Effector memory CD8-positive, alpha-beta T cell (primary cell): Measurements from ENCODE around the gene CUEDC2.

Experiments
- ATAC-seq: fragments of 150-1000 bp; cut with Tn5 transposase; replicated peaks from 2 replicates; pipeline ENCODE4 v1.10.0; 2021; ENCODE audit warnings: mild to moderate bottlenecking, moderate library complexity
- DNase-seq, 3 experiments: peaks; one replicate each; pipeline ENCODE4 v3.0.0; 2021
- H3K27ac Mint-ChIP-seq, 2 donors: one replicate each; pipeline ENCODE4 v1.8.0; 2022; ENCODE audit warnings: mild to moderate bottlenecking in 2 of 2, mixed read lengths in 2 of 2, moderate library complexity in 2 of 2
- H3K27me3 Mint-ChIP-seq, 2 donors: one replicate each; pipeline ENCODE4 v1.8.0; 2022; ENCODE audit warnings: mixed read lengths in 2 of 2
- H3K36me3 Mint-ChIP-seq: one replicate; pipeline ENCODE4 v1.8.0; 2022; ENCODE audit warnings: mild to moderate bottlenecking, moderate library complexity, mixed read lengths; ENCODE audit not compliant: insufficient read depth
- H3K4me1 Mint-ChIP-seq, 2 donors: one replicate each; pipeline ENCODE4 v1.8.0; 2022; ENCODE audit warnings: low read depth in 2 of 2, mixed read lengths in 2 of 2
- H3K4me3 Mint-ChIP-seq, 2 donors: one replicate each; pipeline ENCODE4 v1.8.0; 2022; ENCODE audit warnings: mild to moderate bottlenecking in 2 of 2, mixed read lengths in 2 of 2, moderate library complexity in 2 of 2
- H3K9me3 Mint-ChIP-seq, 2 donors: one replicate each; pipeline ENCODE4 v1.8.0; 2022; ENCODE audit warnings: mixed read lengths in 2 of 2
- total RNA-seq, 9 experiments: gene quantifications; one replicate each; lab custom pipeline; 2026; lab: John Stamatoyannopoulos, UW

Gene CUEDC2
- 5.4 to 25.1 (median 21.3) reads per million in 9 experiments for total RNA-seq

GRCh38 chr10:102432162-102432950, at the start of gene CUEDC2:
Gene CUEDC2 (minus strand): TSS chr10:102432574. CDS start chr10:102425188, 7,386 bp downstream.
- peak within 1 kb of the TSS; percentile 89 to 96 for H3K27ac Mint-ChIP-seq
- H3K36me3 Mint-ChIP-seq, result peaks cover 15% of the 10 kb centered on the region
- H3K4me3 Mint-ChIP-seq, result peak within 1 kb of the TSS; percentile 91 to 93
- H3K9me3 Mint-ChIP-seq, result no peaks in the 10 kb centered on the region
- DNase-seq (peak; percentile 94 to 97 (median 96)), ATAC-seq (peak; percentile 96)
- H3K4me1 Mint-ChIP-seq, result peaks cover 30% of the 10 kb centered on the region in 2 donors
- H3K27me3 Mint-ChIP-seq, result no peaks in the 10 kb centered on the region

GRCh38 chr10:102480396-102480795, 48.0 kb upstream of the CUEDC2 start:
- no peak overlapping the region for H3K4me3 Mint-ChIP-seq
- DNase-seq (no peak), ATAC-seq (no peak)
- no peak overlapping the region for H3K27ac Mint-ChIP-seq
- H3K27me3 Mint-ChIP-seq, result no peaks in the 10 kb centered on the region
- H3K9me3 Mint-ChIP-seq, result no peaks in the 10 kb centered on the region
- H3K36me3 Mint-ChIP-seq, result peaks cover 69% of the 10 kb centered on the region
- H3K4me1 Mint-ChIP-seq, result peaks cover 4 to 5% of the 10 kb centered on the region in 2 donors

GRCh38 chr10:102479651-102480050, 47.3 kb upstream of the CUEDC2 start:
- DNase-seq (no peak), ATAC-seq (no peak)
- Mint-ChIP-seq H3K4me1 (peaks cover 4 to 5% of the 10 kb centered on the region in 2 donors), H3K4me3 (no peak overlapping the region), H3K27me3 (no peaks in the 10 kb centered on the region), H3K27ac (peak overlapping the region in 1 of 2 donors; percentile 77), H3K9me3 (no peaks in the 10 kb centered on the region), H3K36me3 (peaks cover 61% of the 10 kb centered on the region)

DNA sequence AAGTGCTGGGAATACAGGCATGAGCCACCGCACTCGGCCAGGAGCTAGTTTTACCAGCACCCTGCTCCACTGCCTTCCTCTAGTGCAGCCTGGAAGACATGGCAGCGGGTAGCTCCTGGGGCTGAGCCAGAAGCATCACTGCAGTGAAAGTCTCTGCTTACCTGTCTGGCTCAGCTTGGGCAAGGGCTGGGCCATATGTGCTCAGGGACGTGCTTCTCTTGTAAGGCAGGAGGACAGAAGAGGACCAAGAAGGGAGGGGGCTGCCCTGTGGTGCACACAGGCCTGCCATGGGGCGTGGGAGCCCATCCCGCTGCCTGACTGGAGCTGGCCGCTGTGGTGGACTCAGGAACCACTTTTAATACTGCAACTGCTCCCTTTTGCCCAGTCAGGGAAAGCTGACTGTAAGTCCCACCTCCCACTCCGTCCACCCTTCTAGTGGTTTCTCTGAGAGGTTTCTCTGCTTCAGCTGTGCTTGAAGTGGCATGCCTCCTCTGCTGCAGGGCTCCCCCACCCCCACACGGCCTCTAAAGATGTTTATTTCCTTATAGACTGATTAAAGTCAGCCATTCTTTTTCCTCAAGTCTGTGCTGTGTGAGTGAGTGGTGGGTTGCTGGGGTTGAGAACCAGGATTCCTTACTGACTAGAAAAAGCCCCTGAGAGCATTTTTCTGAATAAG, 44.2 kb upstream of the CUEDC2 start:
- peaks cover 12 to 13% of the 10 kb centered on the region in 2 donors for H3K4me1 Mint-ChIP-seq
- H3K27ac Mint-ChIP-seq, result peak overlapping the region; percentile 46
- DNase-seq, result no peak
- no peaks in the 10 kb centered on the region for H3K27me3 Mint-ChIP-seq
- no peaks in the 10 kb centered on the region for H3K9me3 Mint-ChIP-seq
- H3K4me3 Mint-ChIP-seq, result no peak overlapping the region
- ATAC-seq, result no peak
- peaks cover 33% of the 10 kb centered on the region for H3K36me3 Mint-ChIP-seq

DNA sequence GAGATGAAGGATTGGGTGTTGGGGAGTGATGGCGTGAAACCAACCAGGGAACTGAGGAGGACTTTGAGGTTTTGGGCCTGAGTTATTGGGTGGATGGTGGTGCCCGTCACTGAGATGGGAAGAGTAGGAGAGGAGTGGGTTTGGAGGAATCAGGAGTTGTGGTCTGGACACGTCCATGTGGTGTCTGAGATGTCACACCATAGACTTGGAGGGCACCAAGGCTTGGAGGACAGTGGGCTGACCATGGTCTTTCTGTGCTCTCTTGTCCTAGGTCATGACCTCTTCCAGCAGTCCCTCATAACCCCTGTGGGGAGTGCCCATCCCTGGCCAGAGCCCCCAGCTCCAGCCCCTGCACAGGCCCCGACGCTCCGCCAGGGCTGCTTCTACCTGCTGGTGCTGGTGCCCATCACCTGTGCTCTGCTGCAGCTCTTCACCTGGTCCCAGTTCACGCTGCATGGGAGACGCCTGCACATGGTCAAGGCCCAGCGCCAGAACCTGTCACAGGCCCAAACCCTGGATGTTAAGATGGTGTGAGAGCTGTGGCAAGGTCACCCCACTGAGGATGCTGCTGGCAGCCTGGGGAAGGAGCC, 43.2 kb upstream of the CUEDC2 start:
- H3K27ac Mint-ChIP-seq, result peak overlapping the region; percentile 46
- no peaks in the 10 kb centered on the region for H3K9me3 Mint-ChIP-seq
- H3K27me3 Mint-ChIP-seq, result no peaks in the 10 kb centered on the region
- H3K36me3 Mint-ChIP-seq, result peaks cover 28% of the 10 kb centered on the region
- H3K4me1 Mint-ChIP-seq, result peaks cover 12 to 13% of the 10 kb centered on the region in 2 donors
- H3K4me3 Mint-ChIP-seq, result no peak overlapping the region
- ATAC-seq (no peak), DNase-seq (no peak)

- ATAC-seq (peak; percentile 63), DNase-seq (no peak)
- Mint-ChIP-seq H3K27ac (peak overlapping the region; percentile 54 to 92), H3K4me3 (peak overlapping the region; percentile 35 to 46), H3K27me3 (no peaks in the 10 kb centered on the region), H3K4me1 (peaks cover 8% of the 10 kb centered on the region in 2 donors), H3K9me3 (no peaks in the 10 kb centered on the region), H3K36me3 (peaks cover 18% of the 10 kb centered on the region)
Observed at GRCh38 chr10:102473445-102474331, 41.3 kb upstream of the CUEDC2 start.

DNA sequence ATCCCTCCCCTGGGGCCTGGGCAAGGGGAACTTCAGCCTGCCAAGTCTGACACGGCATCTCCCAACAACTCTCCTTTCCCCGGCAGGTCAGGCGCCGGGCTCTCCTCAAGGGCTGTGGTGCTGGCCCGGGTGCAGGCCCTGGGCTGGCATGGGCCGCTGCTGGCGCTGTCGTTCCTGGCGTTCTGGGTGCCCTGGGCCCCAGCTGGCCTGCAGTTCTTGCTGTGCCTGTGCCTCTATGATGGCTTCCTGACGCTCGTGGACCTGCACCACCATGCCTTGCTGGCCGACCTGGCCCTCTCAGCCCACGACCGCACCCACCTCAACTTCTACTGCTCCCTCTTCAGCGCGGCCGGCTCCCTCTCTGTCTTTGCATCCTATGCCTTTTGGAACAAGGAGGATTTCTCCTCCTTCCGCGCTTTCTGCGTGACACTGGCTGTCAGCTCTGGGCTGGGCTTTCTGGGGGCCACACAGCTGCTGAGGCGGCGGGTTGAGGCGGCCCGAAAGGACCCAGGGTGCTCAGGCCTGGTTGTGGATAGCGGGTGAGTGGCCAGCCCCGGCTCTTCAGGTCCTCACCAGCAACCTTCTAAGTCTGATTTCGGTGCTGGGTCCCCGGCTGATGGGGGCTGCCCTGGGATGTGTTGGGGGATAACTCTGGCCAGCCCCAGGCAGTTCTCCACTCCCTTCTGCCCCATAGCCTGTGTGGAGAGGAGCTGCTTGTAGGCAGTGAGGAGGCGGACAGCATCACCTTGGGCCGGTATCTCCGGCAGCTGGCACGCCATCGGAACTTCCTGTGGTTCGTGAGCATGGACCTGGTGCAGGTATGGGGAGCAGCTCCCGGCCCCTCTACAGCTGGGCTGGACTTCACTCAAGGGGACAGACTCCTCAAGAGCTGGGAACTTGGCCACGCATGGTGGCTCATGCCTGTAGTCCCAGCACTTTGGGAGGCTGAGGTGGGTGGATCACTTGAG, 38.5 kb upstream of the CUEDC2 start:
- no peak overlapping the region for H3K4me3 Mint-ChIP-seq

GRCh38 chr10:102468683-102469082, 36.3 kb upstream of the CUEDC2 start:
- Mint-ChIP-seq H3K9me3 (no peaks in the 10 kb centered on the region), H3K27ac (peak overlapping the region in 1 of 2 donors; percentile 65), H3K27me3 (no peaks in the 10 kb centered on the region), H3K36me3 (peaks cover 4% of the 10 kb centered on the region), H3K4me1 (peaks cover 7% of the 10 kb centered on the region in 2 donors), H3K4me3 (no peak overlapping the region)
- ATAC-seq (no peak), DNase-seq (no peak)

More for the DNA sequence above, 38.5 kb upstream of the CUEDC2 start:
- DNase-seq (no peak), ATAC-seq (no peak)
- Mint-ChIP-seq H3K9me3 (no peaks in the 10 kb centered on the region), H3K36me3 (peaks cover 4% of the 10 kb centered on the region), H3K4me1 (peaks cover 8% of the 10 kb centered on the region in 2 donors), H3K27me3 (no peaks in the 10 kb centered on the region), H3K27ac (no peak overlapping the region)

GRCh38 chr10:102467971-102468438, 35.6 kb upstream of the CUEDC2 start:
- no peaks in the 10 kb centered on the region for H3K27me3 Mint-ChIP-seq
- H3K4me3 Mint-ChIP-seq, result no peak overlapping the region
- no peak for ATAC-seq
- DNase-seq, result no peak
- peaks cover under 1 to 1% of the 10 kb centered on the region in 2 donors for H3K4me1 Mint-ChIP-seq
- no peak overlapping the region for H3K27ac Mint-ChIP-seq
- no peaks in the 10 kb centered on the region for H3K9me3 Mint-ChIP-seq
- H3K36me3 Mint-ChIP-seq, result peaks cover 4% of the 10 kb centered on the region

DNA sequence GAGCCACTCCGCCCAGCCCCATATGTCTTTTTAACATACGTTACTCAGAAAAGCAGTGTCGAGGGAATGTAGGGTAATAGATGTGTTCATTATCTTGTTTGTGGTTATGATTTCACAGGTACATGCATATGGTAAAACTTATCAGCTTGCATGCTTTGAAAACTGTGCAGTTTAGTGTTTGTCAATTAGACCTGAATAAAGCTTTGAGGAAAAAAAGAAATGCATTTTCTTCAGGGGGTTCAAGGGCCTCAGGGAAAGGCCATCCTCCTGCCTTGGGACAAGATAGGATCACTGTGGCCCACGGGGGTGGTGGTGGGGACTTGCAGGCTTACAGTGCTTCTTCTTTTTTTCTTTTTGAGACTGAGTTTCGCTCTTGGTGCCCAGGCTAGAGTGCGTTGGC, 34.9 kb upstream of the CUEDC2 start:
- Mint-ChIP-seq H3K4me1 (peaks cover 6% of the 10 kb centered on the region in 2 donors), H3K36me3 (peaks cover 4% of the 10 kb centered on the region), H3K27me3 (no peaks in the 10 kb centered on the region), H3K27ac (peak overlapping the region in 1 of 2 donors; percentile 35), H3K4me3 (no peak overlapping the region), H3K9me3 (no peaks in the 10 kb centered on the region)
- ATAC-seq, result no peak
- DNase-seq, result no peak

DNA sequence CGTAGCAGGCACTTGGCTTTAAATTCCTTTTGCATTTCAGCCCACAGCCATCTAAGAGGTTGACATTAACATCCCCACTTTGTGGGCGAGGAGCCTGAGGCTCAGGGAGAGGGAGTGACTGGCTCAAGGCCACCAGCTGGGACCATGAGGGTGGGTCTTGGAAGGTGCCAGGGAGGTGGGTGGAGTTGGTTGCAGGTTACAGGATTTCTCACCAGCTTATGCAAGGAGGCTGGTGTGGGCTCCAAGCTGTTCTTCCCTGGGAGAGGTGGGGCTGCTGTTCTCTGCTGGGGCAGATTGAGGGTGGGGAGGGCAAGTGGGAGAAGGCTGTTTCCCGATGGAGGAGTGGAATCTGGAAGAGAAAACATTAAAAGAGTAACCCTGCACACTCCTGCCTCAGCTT, 33.1 kb upstream of the CUEDC2 start:
- ATAC-seq (no peak), DNase-seq (no peak)
- H3K9me3 Mint-ChIP-seq, result no peaks in the 10 kb centered on the region
- no peak overlapping the region for H3K27ac Mint-ChIP-seq
- no peaks in the 10 kb centered on the region for H3K27me3 Mint-ChIP-seq
- peaks cover 9% of the 10 kb centered on the region for H3K36me3 Mint-ChIP-seq
- H3K4me1 Mint-ChIP-seq, result peaks cover 22 to 23% of the 10 kb centered on the region in 2 donors
- H3K4me3 Mint-ChIP-seq, result no peak overlapping the region

GRCh38 chr10:102463983-102464382, 31.6 kb upstream of the CUEDC2 start:
- no peak overlapping the region for H3K27ac Mint-ChIP-seq
- ATAC-seq, result no peak
- H3K4me3 Mint-ChIP-seq, result no peak overlapping the region

More at GRCh38 chr10:102463983-102464382, 31.6 kb upstream of the CUEDC2 start:
- no peak for DNase-seq
- H3K36me3 Mint-ChIP-seq, result peaks cover 5% of the 10 kb centered on the region
- peaks cover 21 to 23% of the 10 kb centered on the region in 2 donors for H3K4me1 Mint-ChIP-seq
- no peaks in the 10 kb centered on the region for H3K9me3 Mint-ChIP-seq
- no peaks in the 10 kb centered on the region for H3K27me3 Mint-ChIP-seq
